CD14-positive monocyte (primary cell): Measurements from ENCODE around the gene RNF19B. TPM values are rescaled to one million over a fixed set of nuclear protein-coding genes. Genes with fewer than 3 reads are reported as not detected.
A peak's percentile ranks its signal among the peaks of the same experiment; 100 is the strongest.

Experiments used
- DNase-seq, 3 donors: peaks; one replicate each; pipeline ENCODE4 v3.0.0-alpha.2; 2011 to 2022
- H2AFZ ChIP-seq: 2 replicates; pipeline ENCODE4 v1.6.0; 2012; ENCODE audit warnings: mild to moderate bottlenecking, low read depth, low read length, inconsistent platforms; ENCODE audit not compliant: insufficient read depth, poor library complexity, severe bottlenecking
- H3K27ac ChIP-seq, 2 donors: 1 replicate in 1 of 2; 2 replicates in 1 of 2; pipeline ENCODE4 v1.5.1; 2012 to 2013; ENCODE audit warnings: low read length in 2 of 2, control low read depth in 1 of 2, inconsistent platforms in 1 of 2, low read depth in 1 of 2, mild to moderate bottlenecking in 1 of 2
- H3K27me3 ChIP-seq, 2 donors: one replicate each; pipeline versions ENCODE4 v1.6.0 to v1.6.1; 2011 to 2013; ENCODE audit warnings: low read length in 2 of 2; ENCODE audit not compliant: control insufficient read depth in 2 of 2, insufficient read depth in 2 of 2
- H3K36me3 ChIP-seq, 2 donors: replicated peaks in 1 of 2; 1 replicate in 1 of 2; 2 replicates in 1 of 2; pipeline versions ENCODE4 v1.5.1 to v1.6.1; 2012 to 2013; ENCODE audit warnings: low read length in 2 of 2, control low read depth in 1 of 2, inconsistent platforms in 1 of 2, mild to moderate bottlenecking in 1 of 2; ENCODE audit not compliant: insufficient read depth in 2 of 2, control insufficient read depth in 1 of 2
- H3K4me1 ChIP-seq, 2 donors: 1 replicate in 1 of 2; 2 replicates in 1 of 2; pipeline versions ENCODE4 v1.5.1 to v1.6.1; 2012 to 2013; ENCODE audit warnings: low read length in 2 of 2, control low read depth in 1 of 2, inconsistent platforms in 1 of 2, mild to moderate bottlenecking in 1 of 2, moderate library complexity in 1 of 2; ENCODE audit not compliant: insufficient read depth in 2 of 2, control insufficient read depth in 1 of 2
- H3K4me2 ChIP-seq: replicated peaks from 2 replicates; pipeline ENCODE3; 2012; ENCODE audit warnings: low read length, moderate library complexity, mild to moderate bottlenecking; ENCODE audit not compliant: poor library complexity, severe bottlenecking; ENCODE audit errors: extremely low read depth
- H3K4me3 ChIP-seq, 3 experiments: fragments of 200-600 bp in 1 of 3; sonication (generic) in 1 of 3; replicated peaks in 1 of 3; 1 replicate in 2 of 3; 2 replicates in 1 of 3; pipeline ENCODE4 v1.5.1; 2011 to 2013; ENCODE audit warnings: low read length in 3 of 3, mild to moderate bottlenecking in 3 of 3, control low read depth in 2 of 3, low read depth in 2 of 3, inconsistent platforms in 1 of 3, moderate library complexity in 1 of 3
- H3K79me2 ChIP-seq: 2 replicates; pipeline ENCODE4 v1.6.0; 2012; ENCODE audit warnings: mild to moderate bottlenecking, control low read depth, inconsistent platforms, low read length, moderate library complexity; ENCODE audit not compliant: insufficient read depth
- H3K9ac ChIP-seq: 2 replicates; pipeline ENCODE4 v1.6.0; 2017; ENCODE audit warnings: low read length, mild to moderate bottlenecking; ENCODE audit not compliant: insufficient read depth, poor library complexity, severe bottlenecking
- H3K9me3 ChIP-seq, 2 donors: replicated peaks in 1 of 2; 1 replicate in 1 of 2; 2 replicates in 1 of 2; pipeline versions ENCODE4 v1.5.1 to v1.6.1; 2012 to 2013; ENCODE audit warnings: low read length in 2 of 2, control low read depth in 1 of 2; ENCODE audit not compliant: control insufficient read depth in 1 of 2, insufficient read depth in 1 of 2
- H4K20me1 ChIP-seq: 2 replicates; pipeline ENCODE4 v1.6.0; 2012; ENCODE audit warnings: mild to moderate bottlenecking, low read length, control low read depth, moderate library complexity; ENCODE audit not compliant: insufficient read depth
- H3K27ac Mint-ChIP-seq, 7 donors: one replicate each; pipeline ENCODE4 v1.8.0; 2020; ENCODE audit warnings: mild to moderate bottlenecking in 7 of 7, mixed read lengths in 7 of 7, moderate library complexity in 6 of 7, inconsistent platforms in 2 of 7
- H3K27me3 Mint-ChIP-seq, 3 donors: one replicate each; pipeline ENCODE4 v1.8.0; 2021 to 2022; ENCODE audit warnings: low read depth in 3 of 3, mild to moderate bottlenecking in 3 of 3, mixed read lengths in 3 of 3, moderate library complexity in 3 of 3, inconsistent platforms in 1 of 3
- H3K36me3 Mint-ChIP-seq, 2 donors: one replicate each; pipeline ENCODE4 v1.8.0; 2020; ENCODE audit warnings: mixed read lengths in 2 of 2, inconsistent platforms in 1 of 2, mild to moderate bottlenecking in 1 of 2
- H3K4me1 Mint-ChIP-seq: one replicate; pipeline ENCODE4 v1.8.0; 2020; ENCODE audit warnings: mild to moderate bottlenecking, mixed read lengths
- H3K4me3 Mint-ChIP-seq, 2 donors: one replicate each; pipeline ENCODE4 v1.8.0; 2020; ENCODE audit warnings: mild to moderate bottlenecking in 2 of 2, mixed read lengths in 2 of 2, moderate library complexity in 1 of 2
- H3K9me3 Mint-ChIP-seq, 7 donors: one replicate each; pipeline ENCODE4 v1.8.0; 2020 to 2022; ENCODE audit warnings: mixed read lengths in 7 of 7, mild to moderate bottlenecking in 6 of 7, moderate library complexity in 6 of 7, inconsistent platforms in 2 of 7
- CTCF ChIP-seq: fragments of 200-600 bp; IDR thresholded peaks from one replicate; pipeline ENCODE4 v1.8.0; 2022; ENCODE audit warnings: antibody characterized with exemption, mild to moderate bottlenecking
- WGBS: methylation state at CpG from one replicate; pipeline ENCODE4 v1.1.5; 2013; ENCODE audit warnings: missing lambda C conversion rate; ENCODE audit not compliant: insufficient coverage; 5-methylcytosine and 5-hydroxymethylcytosine counted together
- intact Hi-C, 2 donors: fragments of 100-400 bp; cut with micrococcal nuclease; formaldehyde crosslinking; loops; one replicate each; pipeline versions ENCODE4 v1.15.0 to v1.15.1; 2023
- polyA plus RNA-seq, 3 donors: library from polyadenylated mRNA; depleted of rRNA in 1 of 3; unstranded in 2 of 3; stranded (reverse) in 1 of 3; fragments of 300-500 nt in 2 of 3; fragments of >200 nt in 1 of 3; fragmentation: Illumina TruSeq in 2 of 3; gene quantifications; 1 replicate in 2 of 3; 2 replicates in 1 of 3; pipeline ENCODE4 v1.2.3, GENCODE V29; 2012 to 2021

The RNF19B gene
- polyA plus RNA-seq, 3 donors: 4.1 to 106 (median 5.8) TPM

GRCh38 chr1:32989160-32990050 is 24.8 kb upstream of the RNF19B start:
- Histone ChIP-seq H3K27ac (peak overlapping the region; percentile 83 to 98), H2AFZ (no peak overlapping the region), H3K9me3 (no peaks in the 10 kb centered on the region), H4K20me1 (no peaks in the 10 kb centered on the region), H3K27me3 (no peaks in the 10 kb centered on the region), H3K9ac (peak overlapping the region; percentile 51), H3K36me3 (no peaks in the 10 kb centered on the region), H3K79me2 (peaks cover 3% of the 10 kb centered on the region), H3K4me3 (peak overlapping the region in 1 of 3 experiments; percentile 48), H3K4me1 (peaks cover 95 to 100% of the 10 kb centered on the region in 2 donors), H3K4me2 (peak overlapping the region; percentile 64)
- H3K27ac Mint-ChIP-seq: peak overlapping the region; percentile 97 to 100 (median 100)
- WGBS: 0% methylated on average over 1 of the region's 6 CpGs
- H3K4me1 Mint-ChIP-seq: peaks cover 94% of the 10 kb centered on the region
- no peaks in the 10 kb centered on the region for H3K9me3 Mint-ChIP-seq
- H3K27me3 Mint-ChIP-seq: peaks cover 0 to 7% (median 1%) of the 10 kb centered on the region in 3 donors
- H3K36me3 Mint-ChIP-seq: peaks cover 8 to 10% of the 10 kb centered on the region in 2 donors
- DNase-seq: peak; percentile 89 to 99 (median 96)
- intact Hi-C loops: loop anchor here in 1 of 2 donors (2.0 to 5.0 kb wide), 2 partner anchors 43 to 61 kb away; no protein-coding TSS in a partner anchor
- no peak for TF ChIP-seq CTCF
- peak overlapping the region; percentile 54 to 69 for H3K4me3 Mint-ChIP-seq

- H3K36me3 ChIP-seq: no peaks in the 10 kb centered on the region
- peaks cover 0 to 5% (median 1%) of the 10 kb centered on the region in 3 donors for H3K27me3 Mint-ChIP-seq
- no peaks in the 10 kb centered on the region for H3K27me3 ChIP-seq
- H3K36me3 Mint-ChIP-seq: peaks cover 8 to 14% of the 10 kb centered on the region in 2 donors
- peak overlapping the region in 1 of 3 experiments; percentile 48 for H3K4me3 ChIP-seq
- H3K27ac Mint-ChIP-seq: peak overlapping the region; percentile 97 to 100 (median 100)
- no peaks in the 10 kb centered on the region for H3K9me3 Mint-ChIP-seq
- H4K20me1 ChIP-seq: no peaks in the 10 kb centered on the region
- peak overlapping the region; percentile 64 for H3K4me2 ChIP-seq
- no peak for TF ChIP-seq CTCF
- no peak overlapping the region for H2AFZ ChIP-seq
- H3K9me3 ChIP-seq: no peaks in the 10 kb centered on the region
- H3K9ac ChIP-seq: peak overlapping the region; percentile 51
- peak overlapping the region; percentile 83 to 98 for H3K27ac ChIP-seq
- intact Hi-C loops: loop anchor here in 1 of 2 donors (2.0 kb wide), 1 partner anchor 62 kb away; no protein-coding TSS in a partner anchor
- peaks cover 95 to 100% of the 10 kb centered on the region in 2 donors for H3K4me1 ChIP-seq
- DNase-seq: peak in 2 of 3 donors; percentile 37 to 44
- peak overlapping the region in 1 of 2 donors; percentile 69 for H3K4me3 Mint-ChIP-seq
- peaks cover 94% of the 10 kb centered on the region for H3K4me1 Mint-ChIP-seq
- peaks cover 3% of the 10 kb centered on the region for H3K79me2 ChIP-seq
Measured at GRCh38 chr1:32988665-32989064, 24.1 kb upstream of the RNF19B start.
